GM18520 (cell line): ENCODE data around the gene XYLB.

ENCODE experiments used
- ATAC-seq: cut with Tn5 transposase; IDR thresholded peaks from one replicate; pipeline ENCODE4 v1.9.1; 2021; ENCODE audit not compliant: unreplicated experiment

Gene XYLB

DNA sequence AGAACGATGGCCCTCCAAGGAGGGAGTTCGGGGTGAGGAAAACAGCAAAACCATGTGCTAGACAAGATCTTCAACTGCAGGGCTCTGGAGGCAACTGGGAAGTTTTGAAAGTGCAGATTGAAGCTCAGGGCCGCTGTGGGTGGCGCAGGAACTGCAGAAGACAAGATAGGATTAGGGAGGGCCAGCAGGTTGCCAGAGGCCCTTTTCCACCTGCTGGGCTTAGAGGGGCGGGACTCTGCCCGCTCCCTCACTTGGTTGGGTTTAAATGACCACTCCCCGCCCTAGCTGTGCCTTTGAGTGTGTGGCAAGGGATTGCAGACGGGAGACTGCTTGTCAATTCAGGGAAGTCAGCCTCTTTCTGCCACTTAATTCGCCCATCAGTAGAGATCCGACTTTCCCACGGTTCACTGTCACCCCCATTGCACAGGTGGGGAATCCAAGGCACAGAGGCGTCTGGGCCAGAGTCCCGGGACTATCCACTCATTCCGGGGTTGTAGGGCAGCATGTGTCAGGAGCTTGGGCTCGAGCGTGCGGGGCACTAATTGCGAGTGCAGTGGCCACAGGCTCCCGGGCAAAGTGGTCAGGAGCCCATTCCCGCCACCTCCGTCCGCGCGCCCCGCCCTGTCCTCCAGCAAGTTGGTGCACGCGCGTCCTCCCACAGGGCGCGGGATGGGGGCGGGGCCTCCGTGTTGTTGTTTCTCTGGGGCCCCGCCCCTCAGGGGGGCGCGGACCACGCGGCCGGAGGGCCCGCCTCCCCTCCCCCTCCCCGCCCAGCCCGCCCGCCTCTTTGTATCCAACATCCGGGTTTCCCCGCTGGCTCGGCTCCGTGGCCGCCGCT is 106.7 kb downstream of the XYLB start, which contains the start of gene ACVR2B:
ACVR2B (plus strand) TSS at position 816 of the 838 bp plus-strand sequence. CDS start 433 bp downstream, outside the sequence.
- ATAC-seq = no peak

GRCh38 chr3:38453913-38454177 is 107.3 kb downstream of the XYLB start:
- ATAC-seq = no peak

DNA sequence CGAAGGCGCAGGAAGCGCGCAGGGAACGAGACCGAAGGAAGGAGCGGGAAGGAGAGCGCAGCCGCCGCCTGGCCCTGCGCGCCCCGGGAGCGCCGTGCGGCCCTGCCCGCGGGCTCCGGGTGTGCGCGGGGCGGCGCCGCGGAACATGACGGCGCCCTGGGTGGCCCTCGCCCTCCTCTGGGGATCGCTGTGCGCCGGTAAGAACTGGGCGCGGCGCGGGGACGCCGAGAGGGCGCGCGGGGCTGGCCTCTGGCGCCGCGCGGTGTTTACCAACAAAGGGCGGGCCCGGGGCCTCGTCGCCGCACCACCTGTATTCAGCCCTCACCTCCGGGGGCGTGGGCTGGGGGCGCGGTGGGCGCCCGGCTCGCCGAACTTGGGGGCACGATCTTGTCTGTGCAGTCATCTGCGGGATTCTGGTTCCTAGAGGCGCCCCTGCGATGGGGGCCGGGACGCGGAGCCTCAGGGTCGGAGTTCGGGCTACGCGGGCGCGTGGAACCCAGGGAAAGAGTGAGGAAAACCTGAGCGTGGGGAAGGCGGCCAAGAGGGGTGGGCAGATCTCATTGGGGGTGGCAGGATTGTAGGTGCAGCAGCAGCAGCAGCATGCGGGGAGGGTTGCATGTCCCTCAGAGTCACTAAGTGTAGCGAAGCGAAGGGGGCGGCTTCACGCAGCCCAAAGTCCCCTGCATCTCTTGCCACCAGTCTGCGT is 107.7 kb downstream of the XYLB start:
- no peak for ATAC-seq

DNA sequence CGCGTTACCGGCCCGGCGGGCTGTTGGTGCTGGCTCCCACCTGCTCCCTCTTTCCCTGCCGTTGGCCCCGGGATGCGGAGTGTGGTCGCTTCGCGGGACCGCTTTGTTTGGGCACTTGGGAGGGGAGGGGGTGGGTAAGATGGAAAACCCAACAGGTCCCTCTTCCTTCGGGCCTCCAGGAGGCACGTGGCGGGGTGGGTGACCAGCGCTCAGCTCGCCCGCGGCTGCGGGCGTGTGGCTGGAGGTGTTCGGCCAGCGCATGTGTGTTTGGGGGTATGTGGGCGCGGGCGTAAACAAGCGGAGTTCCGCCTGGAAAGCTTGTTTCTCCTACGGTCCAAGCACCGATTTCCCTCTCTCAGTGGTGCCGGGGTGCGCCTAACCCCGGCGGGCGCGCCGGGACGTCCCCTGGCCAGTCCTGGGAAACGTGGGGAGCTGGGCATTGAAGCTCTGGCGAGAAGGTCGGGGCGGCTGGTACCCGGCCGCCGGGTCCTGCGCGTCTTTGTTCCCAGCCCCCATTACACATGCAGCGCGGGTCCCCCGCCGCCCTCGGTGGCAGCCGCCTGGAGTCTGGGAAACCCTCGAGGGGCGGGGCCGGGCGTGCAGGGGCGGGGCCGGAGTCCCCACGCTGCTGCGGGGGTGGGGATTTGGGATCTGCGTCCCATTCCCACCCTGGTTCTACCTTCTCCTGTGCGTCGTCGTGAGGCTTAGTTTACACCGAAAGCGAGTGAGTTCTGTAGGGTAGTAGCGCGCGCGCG is 108.5 kb downstream of the XYLB start:
- ATAC-seq = no peak

DNA sequence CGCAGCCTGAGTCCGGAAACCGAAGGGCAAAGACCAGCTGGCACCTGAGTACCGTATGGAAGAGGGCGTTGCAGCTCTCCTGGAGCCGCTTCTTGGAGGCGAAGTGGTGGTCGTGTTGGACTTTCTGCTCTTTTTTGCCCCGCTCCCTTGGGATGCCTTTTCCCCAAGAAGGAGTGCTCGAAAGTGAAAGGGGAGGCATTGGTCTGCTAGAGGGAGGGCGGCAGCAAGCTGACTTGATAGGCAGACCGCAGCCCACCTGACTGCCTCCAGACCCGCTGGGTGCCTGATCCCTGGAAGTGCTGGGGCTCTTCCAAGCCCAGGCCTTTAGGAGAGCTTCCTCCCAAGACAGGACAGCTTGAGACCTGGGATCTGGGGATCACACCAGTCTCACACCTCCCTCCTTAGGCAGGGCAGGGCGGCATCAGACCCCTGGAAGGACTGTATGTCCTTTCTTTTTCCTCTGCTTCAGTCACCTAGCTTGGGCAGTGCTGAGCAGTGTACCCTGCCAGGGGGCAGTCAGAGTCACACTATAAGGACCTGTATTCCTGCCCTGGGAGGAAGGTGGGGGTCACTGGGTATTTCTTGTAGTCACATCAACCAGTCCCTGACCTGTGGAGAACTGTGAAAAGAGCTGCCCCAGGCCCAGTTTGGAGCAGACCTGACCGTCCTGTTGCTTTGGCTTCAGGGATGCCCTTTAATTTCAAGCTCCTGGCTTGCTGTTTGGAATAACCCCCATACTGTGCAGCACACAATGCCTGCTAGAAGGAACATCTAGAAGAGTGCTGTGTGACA is 109.2 kb downstream of the XYLB start:
- ATAC-seq = no peak

DNA sequence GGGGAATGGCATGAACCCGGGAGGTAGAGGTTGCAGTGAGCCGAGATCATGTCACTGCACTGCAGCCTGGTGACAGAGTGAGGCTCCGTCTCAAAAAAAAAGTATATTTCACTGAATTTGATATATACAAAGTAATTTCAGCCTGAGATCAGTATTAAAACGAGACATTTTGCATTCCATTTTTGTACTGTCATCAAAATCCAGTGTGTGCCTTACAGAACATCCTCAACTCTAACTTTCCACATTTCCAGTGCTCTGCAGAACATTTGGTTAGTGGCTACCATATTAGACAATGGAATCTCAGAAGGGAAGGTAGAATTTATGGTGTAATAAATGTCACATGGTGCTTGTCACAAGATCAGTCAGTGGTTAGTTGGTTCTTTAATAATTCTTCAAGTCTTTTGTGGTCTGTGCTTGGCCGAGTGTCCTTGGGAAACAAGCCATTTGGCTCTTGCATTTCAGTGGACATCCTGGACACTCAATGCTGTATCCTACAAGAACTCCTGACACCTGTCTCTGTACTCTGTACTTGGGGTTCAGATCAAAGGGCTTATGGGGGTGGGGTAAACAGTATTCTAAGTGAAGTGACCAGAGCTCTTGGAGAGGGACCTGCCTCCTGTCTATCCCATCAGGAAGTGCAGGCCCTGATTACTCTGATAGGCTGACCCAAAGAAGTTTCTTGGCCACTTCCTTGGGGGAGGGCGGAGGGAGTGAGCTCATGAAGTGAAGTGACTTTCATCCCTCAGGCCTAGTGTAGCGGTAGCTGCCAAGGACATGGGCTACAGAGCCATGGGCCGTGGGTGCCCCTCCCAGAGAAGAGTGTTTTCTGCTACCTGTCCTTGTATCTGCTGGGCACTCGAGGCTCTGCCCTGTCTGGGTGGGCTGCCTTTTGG is 110.8 kb downstream of the XYLB start:
- no peak for ATAC-seq

GRCh38 chr3:38458796-38459498 is 112.4 kb downstream of the XYLB start:
- no peak for ATAC-seq

GRCh38 chr3:38459499-38460048 is 113.0 kb downstream of the XYLB start:
- ATAC-seq = no peak

DNA sequence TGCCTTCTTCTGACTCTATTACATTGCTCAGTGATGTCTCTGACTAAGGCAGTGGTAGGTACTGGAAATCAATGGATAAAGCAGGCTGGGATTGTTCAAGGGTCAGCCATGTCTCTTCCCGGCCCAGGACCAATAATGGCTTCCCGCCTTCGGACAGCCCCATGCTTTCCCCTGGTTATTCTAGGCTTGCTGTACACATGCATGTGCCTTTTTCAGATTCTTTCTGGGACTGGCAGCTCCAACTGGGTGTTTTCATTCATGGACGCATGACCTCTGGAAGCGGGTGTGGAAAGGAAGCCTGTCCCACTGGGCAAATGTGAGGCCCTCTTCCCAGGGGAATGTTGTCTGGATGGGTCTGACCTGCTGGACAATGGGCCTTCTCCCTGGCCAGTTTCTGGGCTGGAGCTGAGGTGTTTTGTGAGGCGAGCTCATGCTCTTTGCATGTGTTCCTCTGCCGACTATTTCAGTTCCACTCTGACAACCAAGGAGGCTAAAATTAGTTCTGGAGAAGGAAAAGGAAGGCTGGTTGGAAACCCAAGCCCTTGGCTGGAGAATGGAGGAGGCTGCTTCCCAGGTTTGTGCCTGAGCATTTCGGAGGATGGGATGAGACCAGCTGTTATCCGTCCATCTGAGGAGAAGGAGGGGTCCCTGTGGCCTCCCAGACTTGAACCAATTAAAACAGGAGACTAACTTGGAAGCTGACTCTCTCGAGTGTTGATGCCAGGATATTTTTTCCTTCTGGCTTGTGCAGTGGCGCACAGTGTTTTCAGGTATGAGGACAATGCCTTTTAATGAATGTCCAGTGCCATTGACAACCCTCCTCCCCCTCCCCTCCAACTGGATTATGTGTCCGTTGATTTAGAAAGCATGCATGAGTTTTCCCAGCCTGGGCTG is 114.0 kb downstream of the XYLB start:
- ATAC-seq = no peak
